AG04450 (cell line): ENCODE data around the gene SLC13A3. TPM values are rescaled to one million over a fixed set of nuclear protein-coding genes. Genes with fewer than 3 reads are reported as not detected.

ENCODE experiments used
- CTCF ChIA-PET: fragments of 300-600, 350-600 bp; formaldehyde crosslinking; extraction: SDS; loops from one replicate; lab custom pipeline; 2022; ENCODE audit warnings: antibody characterized with exemption, inconsistent platforms; lab: Charles Lee
- POLR2A ChIA-PET: fragments of 350-600 bp; formaldehyde crosslinking; extraction: SDS; loops from one replicate; lab custom pipeline; 2021; ENCODE audit warnings: antibody characterized with exemption, inconsistent platforms; lab: Yijun Ruan, JAX
- DNase-seq: peaks from one replicate; pipeline ENCODE4 v3.0.0-alpha.2; 2011; ENCODE audit warnings: low read depth, low spot score
- H3K27ac ChIP-seq: one replicate; pipeline ENCODE4 v1.5.1; 2012; ENCODE audit warnings: low read depth, low read length, control low read depth
- H3K27me3 ChIP-seq: one replicate; pipeline ENCODE4 v1.6.0; 2012; ENCODE audit warnings: low read length; ENCODE audit not compliant: control insufficient read depth, insufficient read depth
- H3K4me3 ChIP-seq: 2 replicates; pipeline ENCODE4 v1.5.1; 2011; ENCODE audit warnings: mild to moderate bottlenecking, low read depth, low read length, control low read depth
- H3K9me3 ChIP-seq: 2 replicates; pipeline ENCODE4 v1.5.1; 2012; ENCODE audit warnings: low read length; ENCODE audit not compliant: control insufficient read depth, insufficient read depth
- polyA plus RNA-seq: library from polyadenylated mRNA; depleted of rRNA; stranded (reverse); fragments of >200 nt; gene quantifications from 2 replicates; pipeline ENCODE4 v1.2.3, GENCODE V29; 2011
- TF ChIP-seq, protein P1 (sequence below): IDR thresholded peaks from 2 replicates; pipeline ENCODE4 v1.5.1; 2011; ENCODE audit warnings: low read depth, low read length, control low read depth, inconsistent platforms

The SLC13A3 gene
- polyA plus RNA-seq, 1 experiment, result 2.4 TPM

- Histone ChIP-seq H3K9me3 (no peaks in the 10 kb centered on the region), H3K4me3 (no peak overlapping the region), H3K27me3 (no peaks in the 10 kb centered on the region), H3K27ac (no peak overlapping the region)
- TF ChIP-seq, protein P1, sequence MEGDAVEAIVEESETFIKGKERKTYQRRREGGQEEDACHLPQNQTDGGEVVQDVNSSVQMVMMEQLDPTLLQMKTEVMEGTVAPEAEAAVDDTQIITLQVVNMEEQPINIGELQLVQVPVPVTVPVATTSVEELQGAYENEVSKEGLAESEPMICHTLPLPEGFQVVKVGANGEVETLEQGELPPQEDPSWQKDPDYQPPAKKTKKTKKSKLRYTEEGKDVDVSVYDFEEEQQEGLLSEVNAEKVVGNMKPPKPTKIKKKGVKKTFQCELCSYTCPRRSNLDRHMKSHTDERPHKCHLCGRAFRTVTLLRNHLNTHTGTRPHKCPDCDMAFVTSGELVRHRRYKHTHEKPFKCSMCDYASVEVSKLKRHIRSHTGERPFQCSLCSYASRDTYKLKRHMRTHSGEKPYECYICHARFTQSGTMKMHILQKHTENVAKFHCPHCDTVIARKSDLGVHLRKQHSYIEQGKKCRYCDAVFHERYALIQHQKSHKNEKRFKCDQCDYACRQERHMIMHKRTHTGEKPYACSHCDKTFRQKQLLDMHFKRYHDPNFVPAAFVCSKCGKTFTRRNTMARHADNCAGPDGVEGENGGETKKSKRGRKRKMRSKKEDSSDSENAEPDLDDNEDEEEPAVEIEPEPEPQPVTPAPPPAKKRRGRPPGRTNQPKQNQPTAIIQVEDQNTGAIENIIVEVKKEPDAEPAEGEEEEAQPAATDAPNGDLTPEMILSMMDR, result no peak
- DNase-seq, result no peak
- ChIA-PET CTCF (interaction anchor here (0.6 kb wide), 1 partner anchor 14 kb away, joined by 3 read pairs; no protein-coding TSS in a partner anchor), POLR2A (no interaction called here)
Measured at GRCh38 chr20:46576774-46577395, 74.4 kb downstream of the SLC13A3 start.

- H3K27ac ChIP-seq, result no peak overlapping the region
- TF ChIP-seq, protein P1, result no peak
- no peak for DNase-seq
- H3K4me3 ChIP-seq, result no peak overlapping the region
- POLR2A ChIA-PET, result no interaction called here
- H3K9me3 ChIP-seq, result no peaks in the 10 kb centered on the region
- CTCF ChIA-PET, result no interaction called here
- no peaks in the 10 kb centered on the region for H3K27me3 ChIP-seq
Measured at GRCh38 chr20:46575937-46576461, 75.3 kb downstream of the SLC13A3 start.

- Histone ChIP-seq H3K4me3 (no peak overlapping the region), H3K9me3 (no peaks in the 10 kb centered on the region), H3K27me3 (no peaks in the 10 kb centered on the region), H3K27ac (no peak overlapping the region)
- ChIA-PET POLR2A (no interaction called here), CTCF (interaction anchor here (3.1 kb wide), 1 partner anchor 13 kb away, joined by 20 read pairs; no protein-coding TSS in a partner anchor)
- TF ChIP-seq, protein P1, result no peak
- no peak for DNase-seq
Measured at GRCh38 chr20:46575394-46575793, 75.9 kb downstream of the SLC13A3 start.

- DNase-seq, result no peak
- POLR2A ChIA-PET, result no interaction called here
- CTCF ChIA-PET, result interaction anchor here (0.8 to 3.1 kb wide), 2 partner anchors 12 to 109 kb away, joined by 3 to 20 read pairs; no protein-coding TSS in a partner anchor
Measured at GRCh38 chr20:46573788-46574584, 77.3 kb downstream of the SLC13A3 start.

More at GRCh38 chr20:46573788-46574584, 77.3 kb downstream of the SLC13A3 start:
- H3K4me3 ChIP-seq, result no peak overlapping the region
- H3K9me3 ChIP-seq, result no peaks in the 10 kb centered on the region
- no peak overlapping the region for H3K27ac ChIP-seq
- H3K27me3 ChIP-seq, result no peaks in the 10 kb centered on the region
- TF ChIP-seq, protein P1, result no peak
